IPS DF 19.7 (cell line): ENCODE results near the gene GPC6.
A peak's percentile ranks its signal among the peaks of the same experiment; 100 is the strongest.
"Not testable (repeated sequence)": the region's sequence is repeated elsewhere in the genome, so short reads cannot be mapped to it uniquely, and the experiment has no call there.

ENCODE experiments used
- DNase-seq: peaks from one replicate; pipeline ENCODE4 v3.0.0-alpha.2; 2013; ENCODE audit warnings: low read depth, low spot score

The GPC6 gene

DNA sequence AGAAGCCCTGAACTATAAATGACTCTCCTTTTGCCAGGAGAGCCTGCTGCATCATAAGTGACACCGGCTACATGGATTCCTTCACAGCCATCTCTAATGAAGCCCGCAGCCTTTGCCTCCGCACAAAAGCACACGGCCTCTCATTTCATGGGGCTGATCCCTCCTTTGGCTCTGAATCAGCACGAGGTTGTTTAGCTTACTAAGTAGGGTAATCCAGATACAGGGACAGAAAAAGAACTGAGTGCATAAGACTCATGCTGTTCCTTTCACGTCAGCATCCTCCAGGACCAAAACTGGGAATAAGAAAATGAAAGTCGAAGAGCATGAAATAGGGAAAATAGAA lies 1116.6 kb downstream of the GPC6 start:
- no peak for DNase-seq

DNA sequence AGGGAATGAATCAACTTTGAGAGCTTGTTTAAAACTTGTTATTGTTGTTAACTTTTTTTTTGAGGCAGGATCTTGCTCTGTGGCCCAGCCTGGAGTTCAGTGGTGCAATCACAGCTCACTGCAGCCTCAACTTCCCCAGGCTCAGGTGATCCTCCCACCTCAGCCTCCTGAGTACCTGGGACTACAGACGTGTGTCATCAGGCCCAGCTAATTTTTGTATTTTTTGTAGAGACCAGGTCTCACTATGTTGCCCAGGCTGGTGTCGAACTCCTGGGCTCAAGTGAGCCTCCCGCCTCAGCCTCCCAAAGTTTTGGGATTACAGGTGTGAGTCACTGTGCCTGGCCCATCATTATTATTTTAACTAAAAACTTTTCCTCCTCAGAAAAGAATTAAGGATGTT lies 1117.1 kb downstream of the GPC6 start:
- DNase-seq, result not testable (repeated sequence)

DNA sequence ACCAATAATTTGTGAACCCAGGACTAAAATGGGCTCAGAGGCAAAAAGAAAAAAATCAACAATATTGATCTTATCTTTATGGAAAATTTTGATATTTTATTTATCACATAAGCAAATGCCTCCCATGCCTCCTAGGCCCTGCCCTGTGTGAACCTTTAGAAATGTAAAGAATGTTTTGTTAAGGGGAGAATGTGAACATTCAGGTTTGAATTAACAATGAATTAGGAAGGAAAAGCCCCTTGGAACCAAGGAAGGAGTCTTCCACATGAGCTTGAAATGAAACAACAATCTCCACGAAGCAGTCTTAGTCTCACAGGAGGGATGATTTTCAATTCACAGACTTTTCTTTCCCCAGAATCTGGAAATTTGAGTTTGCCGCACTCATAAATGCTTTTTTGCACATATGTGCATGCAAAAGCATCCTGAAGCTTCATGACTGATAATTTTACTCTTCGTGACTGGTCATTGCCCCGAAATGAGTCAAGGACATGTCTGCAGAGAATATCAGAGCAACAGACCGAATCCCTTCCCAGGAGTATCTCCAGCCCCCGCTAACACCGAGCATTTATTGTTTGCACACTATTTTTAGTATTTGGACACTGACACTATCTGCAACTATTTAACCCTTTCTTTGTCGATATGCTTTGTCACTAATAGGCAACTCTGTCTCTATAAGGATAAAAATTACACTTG lies 1117.7 kb downstream of the GPC6 start:
- DNase-seq, result peak; percentile 35

- no peak for DNase-seq
Measured at GRCh38 chr13:94345374-94346195, 1119.0 kb downstream of the GPC6 start.

DNA sequence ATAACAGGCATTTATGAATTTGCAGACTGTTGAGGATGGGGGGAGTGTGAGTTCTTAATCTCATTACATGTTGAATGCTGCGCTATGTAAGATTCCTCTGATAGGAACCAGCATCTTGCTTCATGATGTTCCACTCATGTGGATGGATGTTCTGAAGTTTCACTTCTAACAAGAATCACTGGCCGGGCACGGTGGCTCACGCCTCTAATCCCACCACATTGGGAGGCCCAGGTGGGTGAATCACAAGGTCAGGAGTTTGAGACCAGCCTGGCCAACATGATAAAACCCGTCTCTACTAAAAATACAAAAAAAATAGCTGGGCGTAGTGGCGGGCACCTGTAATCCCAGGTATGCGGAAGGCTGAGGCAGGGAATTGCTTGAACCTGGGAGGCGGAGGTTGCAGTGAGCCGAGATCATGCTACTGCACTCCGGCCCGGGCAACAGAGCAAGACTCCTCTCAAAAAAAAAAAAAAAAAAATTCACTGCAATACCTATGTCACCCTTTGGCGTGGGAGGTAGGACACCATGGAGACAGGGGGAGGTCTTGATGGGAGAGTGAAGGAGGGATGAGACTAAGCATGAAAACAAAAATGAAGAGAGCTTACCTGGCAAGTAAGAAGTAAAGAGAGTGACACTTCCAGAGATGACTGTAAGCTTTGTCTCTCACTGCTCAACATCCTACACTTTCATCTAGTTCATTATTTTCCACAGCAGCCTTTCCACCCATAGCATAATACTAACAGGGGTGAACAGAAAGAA lies 1119.8 kb downstream of the GPC6 start:
- no peak for DNase-seq

- DNase-seq, result no peak
Measured at GRCh38 chr13:94351292-94351990, 1124.8 kb downstream of the GPC6 start.

GRCh38 chr13:94352057-94352456 lies 1125.5 kb downstream of the GPC6 start:
- no peak for DNase-seq

- DNase-seq, result no peak
Measured at GRCh38 chr13:94353167-94353710, 1126.6 kb downstream of the GPC6 start.

DNA sequence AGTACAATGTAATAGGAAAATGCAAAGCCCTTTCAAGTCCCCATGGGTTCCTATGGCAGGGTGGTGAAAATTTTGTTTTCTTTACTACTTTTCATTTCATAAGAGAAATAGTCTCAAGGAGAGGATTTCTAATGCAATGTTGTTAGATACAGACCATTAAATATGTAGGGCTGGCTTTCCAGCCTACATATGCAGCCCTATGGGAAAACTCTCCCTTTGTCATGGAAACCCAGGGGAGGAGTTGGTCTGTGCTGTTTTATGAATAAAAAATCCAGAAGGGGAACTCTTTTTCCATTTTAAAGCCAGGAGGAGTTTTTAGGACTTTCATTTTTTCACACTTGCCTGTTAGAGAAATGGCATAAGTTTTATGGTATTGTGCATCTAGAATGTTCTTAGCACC lies 1133.3 kb downstream of the GPC6 start:
- DNase-seq, result no peak

GRCh38 chr13:94362411-94362909 lies 1135.9 kb downstream of the GPC6 start:
- DNase-seq, result peak; percentile 65

DNA sequence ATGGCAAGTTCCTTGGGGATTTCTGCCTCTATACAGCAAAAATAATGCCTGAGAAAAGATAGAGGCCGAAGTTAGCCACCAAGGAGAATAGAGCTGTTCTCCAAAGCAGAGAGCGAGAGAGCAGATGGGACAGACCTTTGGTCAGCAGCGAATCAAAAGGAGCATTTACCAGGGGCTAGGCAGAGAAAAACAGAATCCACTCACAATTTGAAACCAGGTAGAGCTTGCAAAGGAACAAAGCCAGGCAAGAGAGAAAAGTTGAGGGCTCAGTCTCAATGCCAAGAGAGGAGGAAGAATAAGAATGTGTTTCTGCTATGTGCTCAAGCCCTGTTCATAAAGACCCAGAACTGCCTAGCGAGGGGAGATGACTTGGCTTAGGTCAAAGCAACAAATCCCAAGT lies 1140.1 kb downstream of the GPC6 start:
- DNase-seq, result no peak

DNA sequence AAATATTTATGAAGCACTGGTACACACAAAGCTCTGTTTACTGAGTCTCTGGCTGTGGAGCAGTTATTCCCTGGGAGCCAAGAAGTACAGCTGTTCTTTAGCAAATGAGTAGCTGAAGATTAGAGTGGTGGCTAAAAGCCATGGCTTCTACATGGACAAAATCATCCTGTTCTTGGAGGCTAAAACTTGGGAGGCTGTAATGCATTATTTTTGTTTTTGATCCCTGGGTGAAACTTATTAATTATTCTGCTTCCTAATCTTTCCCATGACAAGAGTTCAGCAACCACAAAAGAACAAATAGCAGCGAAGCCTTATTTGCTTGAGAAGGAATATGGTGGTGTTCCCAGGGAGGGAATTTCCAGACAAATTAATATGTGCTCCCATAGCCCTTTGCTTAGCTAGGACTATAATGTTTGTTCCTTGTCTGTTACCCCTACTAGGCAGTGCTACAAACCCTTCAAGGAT lies 1143.4 kb downstream of the GPC6 start:
- no peak for DNase-seq

- no peak for DNase-seq
Measured at GRCh38 chr13:94371855-94372254, 1145.2 kb downstream of the GPC6 start.

GRCh38 chr13:94382517-94382916 lies 1155.9 kb downstream of the GPC6 start:
- no peak for DNase-seq

GRCh38 chr13:94382960-94383359 lies 1156.4 kb downstream of the GPC6 start:
- no peak for DNase-seq

DNA sequence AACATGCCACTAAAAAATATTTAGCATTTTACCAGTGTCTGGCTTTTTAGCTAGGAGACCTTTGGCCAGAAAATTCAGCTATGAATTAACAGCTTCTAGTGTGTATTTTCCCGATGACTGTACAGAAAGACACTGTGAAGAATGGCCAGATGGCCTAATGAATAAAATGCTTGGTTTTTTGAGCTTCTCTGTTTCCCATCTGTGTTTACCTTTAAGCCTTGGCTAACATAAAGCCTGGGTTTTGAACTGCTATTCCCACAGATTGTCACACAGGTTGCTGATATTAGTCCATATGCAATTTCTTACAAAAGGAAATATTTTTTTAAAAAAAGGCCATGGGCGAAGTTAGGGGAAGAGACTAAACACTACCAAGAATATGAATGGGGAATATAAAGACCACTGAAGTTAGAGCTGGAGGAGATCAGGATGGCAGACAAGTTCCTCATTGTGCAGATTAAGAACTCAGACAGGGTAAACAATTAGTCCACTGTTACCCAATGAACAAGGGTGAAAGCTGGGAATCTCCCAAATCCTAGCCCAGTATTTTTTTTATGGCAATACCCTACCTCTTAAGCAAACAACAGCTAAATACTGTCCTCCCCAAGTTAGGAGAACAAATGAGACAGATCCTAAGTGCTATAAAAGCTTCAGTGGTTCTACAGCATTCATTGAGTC lies 1157.8 kb downstream of the GPC6 start:
- no peak for DNase-seq

DNA sequence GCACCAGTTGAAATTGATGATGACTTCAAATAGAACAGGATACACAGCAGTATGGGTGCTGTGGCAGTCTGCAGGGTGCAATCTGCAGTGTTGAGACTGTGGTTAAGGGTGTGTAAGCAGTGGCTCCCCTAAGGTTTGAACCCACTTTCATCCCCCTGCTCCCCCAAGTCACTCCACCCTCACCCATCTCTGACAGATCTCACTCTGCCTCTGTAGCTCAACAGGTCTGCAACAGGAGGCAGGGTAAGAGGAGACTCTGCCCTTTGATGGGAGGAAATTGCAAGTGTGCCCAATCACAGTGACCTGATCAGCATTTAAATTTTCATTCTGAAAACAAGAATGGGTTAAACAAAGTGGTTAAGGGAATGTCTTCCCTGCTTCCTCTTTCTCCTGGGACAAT lies 1160.4 kb downstream of the GPC6 start:
- DNase-seq, result no peak

- no peak for DNase-seq
Measured at GRCh38 chr13:94389604-94390351, 1163.2 kb downstream of the GPC6 start.

DNA sequence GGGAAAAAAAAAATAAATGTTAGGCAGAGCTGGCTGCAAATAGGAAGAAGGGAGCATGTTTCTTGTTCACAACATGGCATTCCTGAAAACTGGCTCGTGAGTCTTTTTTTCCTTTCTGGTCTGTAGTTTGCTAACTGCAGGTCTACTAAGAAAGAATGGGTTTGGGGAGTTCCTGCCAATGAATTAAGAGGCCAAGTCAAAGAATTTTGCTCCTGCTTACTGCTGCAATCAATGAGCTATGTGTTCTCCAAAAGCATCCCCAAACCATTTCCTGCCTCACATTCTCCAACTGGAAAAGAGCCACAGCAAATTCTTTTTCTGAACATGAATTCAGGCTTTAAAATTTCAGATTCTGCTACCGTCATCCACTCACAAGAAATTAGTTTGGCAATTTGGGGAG lies 1164.3 kb downstream of the GPC6 start:
- no peak for DNase-seq

- no peak for DNase-seq
Measured at GRCh38 chr13:94394723-94395122, 1168.1 kb downstream of the GPC6 start.
